AG10803 (cell line): Measurements from ENCODE around the gene SOCS6.

Experiments used
- DNase-seq: peaks from one replicate; pipeline ENCODE4 v3.0.0; 2010; ENCODE audit warnings: low read depth
- H3K4me3 ChIP-seq: 2 replicates; pipeline ENCODE4 v1.5.1; 2011; ENCODE audit warnings: mild to moderate bottlenecking, low read length, control low read depth
- TF ChIP-seq, protein P1 (sequence below): conservative IDR thresholded peaks from 2 replicates; pipeline ENCODE4 v1.5.1; 2011; ENCODE audit warnings: mild to moderate bottlenecking, low read length, control low read depth, inconsistent platforms

SOCS6 gene

DNA sequence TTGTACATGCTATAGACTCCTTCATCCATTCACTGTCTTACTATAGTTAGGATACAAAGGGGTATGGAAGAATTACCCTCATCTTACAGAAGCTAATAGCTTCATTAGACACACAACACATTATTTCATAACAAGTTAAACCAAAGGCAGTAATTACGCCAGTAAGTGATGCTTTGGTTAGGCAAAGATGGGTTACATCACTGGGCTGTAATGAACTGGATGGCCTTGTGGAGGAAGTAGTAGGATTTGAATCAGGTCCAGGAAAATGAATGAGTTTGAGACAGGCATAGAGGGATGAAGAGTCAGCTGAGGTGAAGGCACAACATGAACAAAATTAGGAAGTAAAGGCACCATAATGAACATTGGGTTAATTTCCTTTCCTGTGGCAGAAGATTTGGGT is 80.1 kb downstream of the SOCS6 start:
- DNase-seq = peak; percentile 63
- H3K4me3 ChIP-seq = no peak overlapping the region
- TF ChIP-seq, protein P1, sequence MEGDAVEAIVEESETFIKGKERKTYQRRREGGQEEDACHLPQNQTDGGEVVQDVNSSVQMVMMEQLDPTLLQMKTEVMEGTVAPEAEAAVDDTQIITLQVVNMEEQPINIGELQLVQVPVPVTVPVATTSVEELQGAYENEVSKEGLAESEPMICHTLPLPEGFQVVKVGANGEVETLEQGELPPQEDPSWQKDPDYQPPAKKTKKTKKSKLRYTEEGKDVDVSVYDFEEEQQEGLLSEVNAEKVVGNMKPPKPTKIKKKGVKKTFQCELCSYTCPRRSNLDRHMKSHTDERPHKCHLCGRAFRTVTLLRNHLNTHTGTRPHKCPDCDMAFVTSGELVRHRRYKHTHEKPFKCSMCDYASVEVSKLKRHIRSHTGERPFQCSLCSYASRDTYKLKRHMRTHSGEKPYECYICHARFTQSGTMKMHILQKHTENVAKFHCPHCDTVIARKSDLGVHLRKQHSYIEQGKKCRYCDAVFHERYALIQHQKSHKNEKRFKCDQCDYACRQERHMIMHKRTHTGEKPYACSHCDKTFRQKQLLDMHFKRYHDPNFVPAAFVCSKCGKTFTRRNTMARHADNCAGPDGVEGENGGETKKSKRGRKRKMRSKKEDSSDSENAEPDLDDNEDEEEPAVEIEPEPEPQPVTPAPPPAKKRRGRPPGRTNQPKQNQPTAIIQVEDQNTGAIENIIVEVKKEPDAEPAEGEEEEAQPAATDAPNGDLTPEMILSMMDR = no peak

DNA sequence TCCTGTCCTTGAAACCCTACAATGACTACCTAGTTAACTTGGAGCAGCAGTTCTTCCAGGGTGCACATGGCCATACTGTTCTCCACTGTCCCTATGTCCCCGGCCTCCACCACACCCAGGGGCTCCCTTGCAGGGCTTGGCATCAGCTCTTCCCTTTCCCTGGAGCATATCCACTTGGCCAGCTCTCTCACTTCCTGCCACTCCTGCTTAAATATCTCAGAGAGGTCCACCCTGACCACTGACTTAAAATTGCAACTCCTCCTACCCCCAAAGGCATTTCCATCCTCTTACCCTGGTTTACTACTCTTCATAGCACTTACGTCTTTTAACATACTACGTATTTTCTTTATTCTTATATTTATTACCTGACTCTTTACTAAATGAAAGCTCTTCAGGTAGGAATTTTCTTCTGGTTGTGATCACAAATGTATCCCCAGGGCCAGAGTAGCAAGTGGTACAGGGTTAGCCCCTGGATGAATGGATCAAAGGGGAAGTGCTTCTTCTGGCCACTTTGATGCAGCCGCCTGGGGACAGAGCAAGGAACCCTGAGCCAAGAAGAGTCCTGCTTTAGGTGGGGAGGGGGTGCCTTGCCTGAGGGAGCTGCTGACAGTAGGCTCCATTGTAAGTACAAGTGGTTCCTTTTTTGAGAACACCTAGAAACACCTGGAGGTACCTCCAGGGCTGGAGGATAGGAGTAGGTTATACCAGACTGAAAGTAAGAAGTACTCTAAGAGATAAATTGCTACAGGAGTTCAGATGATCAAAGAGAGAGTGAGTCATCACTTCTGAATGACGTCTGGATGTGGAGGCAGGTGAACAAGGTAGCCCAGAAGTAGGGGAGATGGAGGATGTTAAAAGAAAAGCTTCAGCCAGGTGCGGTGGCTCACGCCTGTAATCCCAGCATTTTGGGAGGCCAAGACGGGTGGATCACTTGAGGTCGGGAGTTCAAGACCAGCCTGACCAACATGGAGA is 82.2 kb downstream of the SOCS6 start:
- no peak for DNase-seq
- no peak overlapping the region for H3K4me3 ChIP-seq
- TF ChIP-seq, protein P1 = no peak

DNA sequence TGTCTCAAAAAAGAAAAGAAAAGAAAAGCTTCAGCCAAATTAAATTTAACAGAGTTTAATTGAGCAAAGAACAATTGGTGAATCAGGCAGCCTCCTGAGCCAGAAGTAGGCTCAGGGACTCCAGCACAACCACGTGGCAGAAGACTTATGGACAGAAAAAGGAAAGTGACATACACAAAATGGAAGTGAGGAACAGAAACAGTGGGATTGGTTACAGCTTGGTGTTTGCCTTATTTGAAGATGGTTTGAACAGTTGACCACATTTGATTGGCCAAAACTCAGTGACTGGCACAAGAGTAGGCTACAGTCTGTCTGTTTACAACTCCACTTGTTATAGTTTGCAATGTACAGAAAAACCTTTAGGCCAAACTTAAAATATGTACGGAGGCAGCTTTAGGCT is 83.1 kb downstream of the SOCS6 start:
- DNase-seq = no peak

DNA sequence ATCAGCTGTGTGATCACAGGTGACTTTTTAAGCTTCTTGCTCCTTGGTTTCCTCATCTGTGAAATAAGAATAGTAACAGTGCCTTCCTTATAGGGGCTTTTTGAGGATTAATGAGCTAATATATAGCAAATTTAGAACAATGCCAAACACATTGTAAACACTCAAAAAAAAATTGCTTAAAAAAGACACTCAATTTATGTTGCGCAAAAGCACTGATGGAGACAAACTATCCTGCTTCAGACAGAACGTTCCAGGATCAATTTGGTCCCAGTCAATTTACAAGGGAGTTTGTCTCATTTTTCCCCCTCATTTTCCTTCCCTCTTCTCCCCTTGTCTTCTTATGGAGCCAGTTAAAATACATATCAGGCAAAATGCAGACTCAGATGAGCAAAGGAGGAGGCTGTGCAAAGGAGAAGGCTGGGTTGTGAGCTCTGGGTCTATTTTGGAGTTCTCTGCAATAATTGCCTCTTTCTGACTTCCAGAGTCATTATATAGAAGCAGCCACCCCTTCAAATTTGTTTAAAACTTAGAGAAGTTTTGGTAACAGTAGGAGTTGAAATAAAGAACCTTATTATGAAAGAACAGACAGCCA is 83.7 kb downstream of the SOCS6 start:
- no peak for DNase-seq
- TF ChIP-seq, protein P1 = no peak
- H3K4me3 ChIP-seq = no peak overlapping the region

More for the DNA sequence above, 83.1 kb downstream of the SOCS6 start:
- TF ChIP-seq, protein P1 = no peak
- H3K4me3 ChIP-seq = no peak overlapping the region

DNA sequence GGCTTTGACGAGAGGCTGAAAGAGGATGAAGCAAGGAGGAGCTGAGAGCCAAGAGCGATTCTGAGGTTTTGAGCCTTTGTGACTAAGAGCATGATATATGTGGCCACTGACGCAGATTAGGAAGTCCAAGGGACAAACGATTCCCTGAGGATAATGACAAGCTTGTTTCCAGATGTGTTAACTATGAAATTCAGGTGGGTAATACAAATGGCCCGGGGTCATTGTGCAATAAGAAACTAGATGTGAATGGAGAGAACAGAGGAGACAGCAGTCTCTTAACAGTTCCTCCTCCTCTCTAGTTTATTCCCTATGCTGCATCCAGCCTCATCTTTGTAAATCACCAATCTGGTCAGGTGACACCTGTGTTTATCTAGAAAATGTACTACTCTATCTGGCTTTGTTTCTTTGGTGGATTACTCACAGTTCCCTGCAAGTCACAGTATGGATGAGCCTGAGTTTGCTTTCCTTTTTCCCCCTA is 84.2 kb downstream of the SOCS6 start:
- DNase-seq = peak; percentile 98
- H3K4me3 ChIP-seq = no peak overlapping the region
- TF ChIP-seq, protein P1 = no peak

DNA sequence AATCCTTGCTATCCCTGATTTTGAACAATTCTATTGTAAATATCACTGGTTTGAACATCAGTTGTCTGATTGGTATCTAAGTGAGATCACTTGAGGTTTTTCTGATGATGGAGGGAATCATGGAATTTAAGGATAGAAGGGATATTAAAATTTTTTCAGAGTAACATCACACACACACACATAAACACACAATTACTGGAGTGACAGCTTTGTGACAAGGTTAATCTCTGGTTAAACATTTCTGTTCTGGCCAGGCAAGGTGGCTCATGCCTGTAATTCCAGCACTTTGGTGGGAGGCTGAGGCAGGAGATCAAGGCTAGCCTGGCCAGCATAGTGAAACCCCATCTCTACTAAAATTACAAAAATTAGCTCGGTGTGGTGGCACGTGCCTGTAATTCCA is 85.3 kb downstream of the SOCS6 start:
- DNase-seq = peak; percentile 40
- no peak overlapping the region for H3K4me3 ChIP-seq
- TF ChIP-seq, protein P1 = no peak
